Lower lobe of right lung (tissue), 2 donors: ENCODE results near the gene ENO2. TPM values are rescaled to one million over a fixed set of nuclear protein-coding genes. Genes with fewer than 3 reads are reported as not detected.
A peak's percentile ranks its signal among the peaks of the same experiment; 100 is the strongest.

Experiments used
- ATAC-seq, 2 donors: fragments of 200-7000 bp; cut with Tn5 transposase; one replicate each; pipeline ENCODE4 v1.9.1; 2020 to 2022; ENCODE audit warnings: mild to moderate bottlenecking in 2 of 2, moderate library complexity in 2 of 2
- DNase-seq: peaks from one replicate; pipeline ENCODE4 v3.0.0-alpha.2; 2020
- H3K27ac ChIP-seq: fragments of 200-600 bp; one replicate; pipeline ENCODE4 v1.8.0; 2022
- H3K27me3 ChIP-seq: fragments of 200-600 bp; one replicate; pipeline ENCODE4 v1.8.0; 2022; ENCODE audit warnings: low read depth
- H3K36me3 ChIP-seq: fragments of 200-600 bp; one replicate; pipeline ENCODE4 v1.8.0; 2022; ENCODE audit warnings: mild to moderate bottlenecking
- H3K4me1 ChIP-seq: fragments of 200-600 bp; one replicate; pipeline ENCODE4 v1.8.0; 2022
- H3K4me3 ChIP-seq: fragments of 200-600 bp; one replicate; pipeline ENCODE4 v1.8.0; 2022; ENCODE audit warnings: mild to moderate bottlenecking
- H3K9me3 ChIP-seq: fragments of 200-600 bp; one replicate; pipeline ENCODE4 v1.8.0; 2022
- CTCF ChIP-seq: fragments of 200-600 bp; IDR thresholded peaks from one replicate; pipeline ENCODE4 v1.8.0; 2022; ENCODE audit warnings: antibody characterized with exemption, mild to moderate bottlenecking
- intact Hi-C: fragments of 100-400 bp; cut with DNase I; formaldehyde crosslinking; loops from one replicate; pipeline ENCODE4 v1.11.0; 2022
- total RNA-seq: library from RNA; stranded (reverse); fragmentation: NEBNext Ultra II Directional; extraction: Animal tissue kit (Norgen Biotek cat#: 25700); gene quantifications from one replicate; pipeline ENCODE4 v1.2.1, GENCODE V29; 2021
- donor health status: DM: no; HTN: yes; CAD: no; lungs with severe emphysema.

Gene ENO2
- total RNA-seq, 1 donor from 2014 or later: 41.9 TPM

GRCh38 chr12:6917491-6918231 is 3.3 kb downstream of the ENO2 start:
- TF ChIP-seq CTCF: no peak
- Histone ChIP-seq H3K4me3 (no peak overlapping the region), H3K27me3 (peaks cover 4% of the 10 kb centered on the region), H3K27ac (no peak overlapping the region), H3K4me1 (peaks cover 15% of the 10 kb centered on the region), H3K9me3 (no peaks in the 10 kb centered on the region), H3K36me3 (peaks cover 24% of the 10 kb centered on the region)
- ATAC-seq: no peak
- DNase-seq: peak; percentile 11
- intact Hi-C loops: no loop called here

GRCh38 chr12:6919588-6919987 is 5.2 kb downstream of the ENO2 start:
- DNase-seq (peak; percentile 25), ATAC-seq (no peak)
- Histone ChIP-seq H3K27me3 (peaks cover 4% of the 10 kb centered on the region), H3K9me3 (no peaks in the 10 kb centered on the region), H3K27ac (no peak overlapping the region), H3K4me3 (no peak overlapping the region), H3K36me3 (peaks cover 28% of the 10 kb centered on the region), H3K4me1 (peaks cover 14% of the 10 kb centered on the region)
- intact Hi-C loops: no loop called here
- TF ChIP-seq CTCF: no peak

- no peak for ATAC-seq
- intact Hi-C loops: no loop called here
- DNase-seq: peak; percentile 20
Observed at GRCh38 chr12:6921539-6921938, 7.2 kb downstream of the ENO2 start.

GRCh38 chr12:6921996-6922946 is 7.9 kb downstream of the ENO2 start:
- Histone ChIP-seq H3K36me3 (peaks cover 22% of the 10 kb centered on the region), H3K4me1 (peaks cover 34% of the 10 kb centered on the region), H3K27me3 (no peaks in the 10 kb centered on the region), H3K27ac (no peak overlapping the region), H3K4me3 (no peak overlapping the region), H3K9me3 (no peaks in the 10 kb centered on the region)
- ATAC-seq: no peak
- peak; percentile 29 for DNase-seq
- intact Hi-C loops: no loop called here
- TF ChIP-seq CTCF: no peak

More at GRCh38 chr12:6921539-6921938, 7.2 kb downstream of the ENO2 start:
- Histone ChIP-seq H3K4me1 (peaks cover 27% of the 10 kb centered on the region), H3K4me3 (no peak overlapping the region), H3K9me3 (no peaks in the 10 kb centered on the region), H3K27ac (no peak overlapping the region), H3K27me3 (no peaks in the 10 kb centered on the region), H3K36me3 (peaks cover 26% of the 10 kb centered on the region)
- no peak for TF ChIP-seq CTCF

- intact Hi-C loops: no loop called here
- TF ChIP-seq CTCF: no peak
- Histone ChIP-seq H3K36me3 (peaks cover 22% of the 10 kb centered on the region), H3K27me3 (no peaks in the 10 kb centered on the region), H3K9me3 (no peaks in the 10 kb centered on the region), H3K4me3 (no peak overlapping the region), H3K27ac (no peak overlapping the region), H3K4me1 (peaks cover 35% of the 10 kb centered on the region)
- DNase-seq: peak; percentile 10
- ATAC-seq: no peak
Observed at GRCh38 chr12:6923003-6923732, 8.8 kb downstream of the ENO2 start.
